SKM-1 treated with dmso at 0.1 percent for 144 hours (cell line): ENCODE results near the gene ZC3H7B.

Source experiments
- DNase-seq: peaks from one replicate; lab custom pipeline; 2025; ENCODE audit not compliant: unreplicated experiment; lab: John Stamatoyannopoulos, UW

Gene ZC3H7B

GRCh38 chr22:41324821-41325528, 23.6 kb downstream of the ZC3H7B start:
- no peak for DNase-seq

DNA sequence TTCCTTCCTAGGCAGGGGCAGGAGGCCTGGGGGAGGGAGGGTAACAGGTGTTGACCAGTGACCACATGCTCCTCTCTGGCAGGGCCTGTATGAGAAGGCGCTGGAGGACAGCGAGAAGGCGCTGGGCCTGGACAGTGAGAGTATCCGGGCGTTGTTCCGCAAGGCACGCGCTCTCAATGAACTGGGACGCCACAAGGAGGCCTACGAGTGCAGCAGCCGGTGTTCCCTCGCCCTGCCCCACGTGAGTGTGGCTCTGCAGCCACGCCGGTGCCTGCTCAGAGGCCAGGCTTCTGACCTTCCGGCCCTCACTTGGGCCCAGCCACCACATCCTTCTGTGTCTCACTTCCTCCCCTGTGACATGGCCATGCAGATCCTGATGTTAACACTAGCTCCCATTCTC, 25.8 kb downstream of the ZC3H7B start:
- DNase-seq = no peak

DNA sequence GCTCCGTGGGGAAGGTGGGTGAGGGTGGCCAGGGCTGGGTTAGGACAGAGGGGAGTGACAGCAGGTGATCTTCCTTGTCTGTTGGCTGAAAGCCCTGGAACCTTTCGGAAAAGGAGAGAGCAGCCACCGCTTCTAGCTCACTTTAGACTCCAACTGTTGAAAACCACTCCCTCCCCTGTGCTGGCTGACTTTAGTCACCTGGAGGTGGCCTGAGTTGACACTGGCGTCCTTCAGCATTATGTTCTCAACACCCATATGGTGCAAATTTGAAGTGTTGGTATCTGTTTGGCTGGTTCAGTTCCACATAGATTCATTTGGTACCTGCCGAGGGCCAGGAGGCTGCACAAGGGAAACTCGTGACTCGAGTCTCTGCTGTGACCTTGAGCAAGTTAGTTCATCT, 28.8 kb downstream of the ZC3H7B start:
- DNase-seq = no peak

- DNase-seq = no peak
Observed at GRCh38 chr22:41332217-41332939, 31.1 kb downstream of the ZC3H7B start.

DNA sequence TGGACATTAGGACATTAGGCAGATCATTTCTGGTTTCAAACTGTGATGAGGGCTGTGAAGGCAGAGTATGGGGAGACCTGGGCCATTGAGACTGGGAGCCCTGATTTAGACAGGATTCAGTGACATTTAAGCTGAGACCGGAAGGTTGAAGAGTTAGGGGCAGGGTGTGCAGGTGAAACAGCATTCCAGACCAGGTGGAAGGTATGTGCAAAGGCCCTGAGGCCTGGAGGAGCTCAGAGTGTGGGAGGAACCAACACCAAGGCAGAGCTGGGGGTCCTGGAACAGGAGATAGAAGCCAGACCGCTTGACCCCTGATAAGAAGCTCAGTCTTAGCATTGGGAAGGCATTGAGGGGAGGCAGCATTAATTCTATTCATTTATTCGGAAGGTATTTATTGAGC, 32.5 kb downstream of the ZC3H7B start:
- DNase-seq = no peak

DNA sequence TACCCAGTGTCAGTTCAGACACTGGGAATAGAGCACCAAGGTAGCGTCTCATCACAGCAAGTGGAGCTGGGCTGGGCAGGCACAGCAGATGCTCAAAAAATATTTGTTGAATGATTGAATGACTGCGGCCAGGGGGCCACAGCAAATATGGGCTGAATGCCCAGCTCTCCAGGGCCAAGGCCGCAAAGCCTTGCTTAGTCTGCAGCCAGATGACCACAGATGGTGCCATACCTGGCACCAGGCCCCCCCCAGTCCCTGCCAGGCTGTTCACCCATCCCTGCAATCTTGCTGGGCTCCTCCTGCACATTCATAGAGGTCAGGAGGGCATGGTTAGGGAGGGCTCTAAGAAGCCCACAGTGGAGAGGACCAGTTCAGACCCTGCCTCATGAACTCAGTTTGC, 32.9 kb downstream of the ZC3H7B start:
- DNase-seq = no peak

DNA sequence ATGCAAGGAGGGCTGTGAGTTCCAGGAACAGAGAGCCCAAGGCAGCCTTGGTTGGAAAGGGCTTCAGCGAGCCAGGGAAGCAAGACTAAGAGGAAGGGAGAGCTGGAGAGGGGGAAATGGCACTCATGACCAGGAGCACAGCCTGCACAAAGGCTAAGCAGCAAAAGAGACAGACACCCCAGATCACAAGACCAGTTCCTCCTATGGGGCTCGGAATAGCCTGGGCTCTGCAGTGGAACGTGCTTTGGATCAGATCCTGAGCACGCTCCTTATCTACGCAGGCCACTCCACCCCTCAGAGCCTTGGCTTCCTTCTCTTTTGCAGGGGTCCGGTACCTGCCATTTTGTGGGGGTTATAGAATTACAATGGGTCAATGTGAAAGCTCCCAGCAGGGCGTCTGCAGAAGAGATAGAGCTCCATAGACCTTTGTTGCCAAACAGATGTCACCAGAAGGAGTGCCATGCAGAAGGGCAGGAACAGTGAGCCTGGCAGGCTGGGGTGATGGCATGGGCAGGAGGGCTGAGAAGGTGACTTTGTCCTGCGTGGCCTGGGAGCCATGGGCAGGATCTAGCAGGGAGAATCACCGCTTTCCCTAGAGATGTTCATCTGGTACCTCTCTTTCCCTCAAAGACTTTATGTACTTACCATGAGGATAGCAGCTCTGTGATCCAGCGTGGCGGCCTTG, 33.8 kb downstream of the ZC3H7B start:
- no peak for DNase-seq

GRCh38 chr22:41338614-41339212, 37.4 kb downstream of the ZC3H7B start:
- DNase-seq = no peak

DNA sequence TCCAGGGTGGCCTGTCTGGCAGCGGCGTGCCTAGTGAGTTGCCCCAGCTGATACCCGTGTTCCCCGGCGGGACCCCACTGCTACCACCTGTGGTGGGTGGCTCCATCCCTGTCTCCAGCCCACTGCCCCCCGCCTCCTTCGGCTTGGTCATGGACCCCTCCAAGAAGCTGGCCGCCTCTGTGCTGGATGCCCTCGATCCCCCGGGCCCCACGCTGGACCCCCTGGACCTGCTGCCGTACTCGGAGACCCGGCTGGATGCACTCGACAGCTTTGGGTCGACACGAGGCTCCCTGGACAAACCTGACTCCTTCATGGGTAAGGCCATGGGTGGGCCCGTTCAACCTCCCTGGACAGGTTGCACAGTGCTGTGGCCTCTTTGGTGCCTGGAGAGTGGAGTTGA, 38.5 kb downstream of the ZC3H7B start:
- DNase-seq = no peak

DNA sequence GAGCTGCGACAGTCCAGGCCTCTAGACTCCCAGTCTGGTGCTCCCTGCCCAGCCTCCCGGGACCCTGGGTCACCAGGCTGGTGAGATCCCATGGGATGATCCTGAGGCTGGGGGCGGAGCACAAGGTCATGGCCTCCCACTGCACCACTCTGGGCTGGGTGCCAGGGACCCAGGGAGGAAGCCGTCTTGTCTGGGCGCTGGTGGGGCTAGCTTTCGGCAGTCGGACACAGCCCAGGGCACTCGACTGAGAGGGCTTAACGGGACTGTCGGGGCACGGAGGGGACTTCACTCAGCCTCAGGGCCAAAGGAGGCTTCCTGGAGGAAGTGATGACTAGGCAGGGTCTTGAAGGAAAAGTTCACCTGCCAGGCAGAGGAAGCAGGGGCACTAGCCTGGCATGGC, 39.0 kb downstream of the ZC3H7B start:
- no peak for DNase-seq

GRCh38 chr22:41341012-41341411, 39.7 kb downstream of the ZC3H7B start:
- no peak for DNase-seq

- DNase-seq = no peak
Observed at GRCh38 chr22:41341990-41342389, 40.7 kb downstream of the ZC3H7B start.

GRCh38 chr22:41343300-41343699, 42.0 kb downstream of the ZC3H7B start:
- DNase-seq = no peak

- no peak for DNase-seq
Observed at GRCh38 chr22:41343717-41344116, 42.4 kb downstream of the ZC3H7B start.

DNA sequence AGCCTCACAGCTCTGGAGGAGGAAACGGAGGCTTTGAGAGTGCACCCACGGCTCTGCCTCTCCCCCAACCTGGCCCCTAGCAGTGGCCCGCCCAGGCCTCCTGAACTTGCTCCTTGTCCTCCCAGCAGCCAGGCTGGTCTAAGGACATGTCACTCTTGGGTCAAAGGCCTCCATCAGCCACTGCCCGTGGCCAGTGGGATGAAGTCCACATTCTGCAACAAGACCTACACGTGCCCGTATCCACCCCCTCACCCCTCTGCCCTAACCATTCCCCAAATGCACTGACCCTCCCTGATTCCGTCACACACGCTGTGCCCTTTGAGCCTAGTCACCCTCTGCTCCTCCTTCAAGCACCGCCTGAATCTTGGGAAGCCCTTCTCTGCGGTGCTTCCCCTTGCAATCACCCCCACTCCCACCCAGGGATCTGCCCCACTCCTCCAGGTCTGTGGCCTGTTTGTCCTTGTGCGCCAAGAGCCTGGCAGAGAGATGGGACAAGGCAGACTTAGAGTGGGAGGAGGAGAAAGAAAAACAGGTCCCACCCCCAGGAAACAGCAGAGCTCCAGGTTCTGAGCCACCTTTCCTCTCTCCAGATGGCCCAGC, 43.0 kb downstream of the ZC3H7B start:
- no peak for DNase-seq

GRCh38 chr22:41345807-41346335, 44.5 kb downstream of the ZC3H7B start:
- DNase-seq = no peak

- no peak for DNase-seq
Observed at GRCh38 chr22:41347066-41347859, 45.9 kb downstream of the ZC3H7B start.

GRCh38 chr22:41348964-41349484, 47.7 kb downstream of the ZC3H7B start:
- no peak for DNase-seq

GRCh38 chr22:41350087-41350486, 48.8 kb downstream of the ZC3H7B start:
- DNase-seq = no peak

- DNase-seq = no peak
Observed at GRCh38 chr22:41351011-41351410, 49.7 kb downstream of the ZC3H7B start.
